HCT116 (cell line): Measurements from ENCODE around the gene TPM4.
A peak's percentile ranks its signal among the peaks of the same experiment; 100 is the strongest.

Source experiments
- ELF1 ChIP-seq: IDR thresholded peaks from 2 replicates; pipeline ENCODE4 v1.6.1; 2012; ENCODE audit warnings: low read depth, borderline replicate concordance
- EZH2 ChIP-seq: fragments of 200-600 bp; sonication (generic); IDR thresholded peaks from 2 replicates; pipeline ENCODE4 v1.6.1; 2017; ENCODE audit warnings: antibody characterized with exemption, mixed run types
- MAX ChIP-seq: IDR thresholded peaks from 2 replicates; pipeline ENCODE4 v1.6.1; 2012
- POLR2A ChIP-seq: IDR thresholded peaks from 2 replicates; pipeline ENCODE4 v1.7.0; 2011; ENCODE audit warnings: borderline replicate concordance; ENCODE audit not compliant: insufficient read depth, insufficient read length; ENCODE audit errors: extremely low read depth
- POLR2AphosphoS5 ChIP-seq: IDR thresholded peaks from 2 replicates; pipeline ENCODE4 v1.6.1; 2011; ENCODE audit warnings: mild to moderate bottlenecking, low read depth, low read length, moderate library complexity
- TCF7L2 ChIP-seq: IDR thresholded peaks from 2 replicates; pipeline ENCODE4 v1.7.0; 2011; ENCODE audit warnings: borderline replicate concordance, inconsistent platforms; ENCODE audit not compliant: insufficient read depth, insufficient read length; ENCODE audit errors: extremely low read depth
- TF ChIP-seq, protein P1 (sequence below), 3 experiments: fragments of 200-600 bp in 1 of 3; sonication (generic) in 1 of 3; IDR thresholded peaks in 2 of 3; conservative IDR thresholded peaks in 1 of 3; 2 replicates each; pipeline ENCODE4 v1.5.1; 2012 to 2017; ENCODE audit warnings: low read depth in 2 of 3, low read length in 2 of 3, antibody characterized with exemption in 1 of 3, borderline replicate concordance in 1 of 3, control low read depth in 1 of 3, mild to moderate bottlenecking in 1 of 3, mixed read lengths in 1 of 3, mixed run types in 1 of 3, moderate library complexity in 1 of 3; ENCODE audit not compliant: insufficient read depth in 1 of 3
- TF ChIP-seq, protein P2 (sequence below): IDR thresholded peaks from 2 replicates; pipeline ENCODE4 v1.6.1; 2012

GRCh38 chr19:16078759-16079707 lies 2.7 kb downstream of the TPM4 start:
- TF ChIP-seq, protein P1, sequence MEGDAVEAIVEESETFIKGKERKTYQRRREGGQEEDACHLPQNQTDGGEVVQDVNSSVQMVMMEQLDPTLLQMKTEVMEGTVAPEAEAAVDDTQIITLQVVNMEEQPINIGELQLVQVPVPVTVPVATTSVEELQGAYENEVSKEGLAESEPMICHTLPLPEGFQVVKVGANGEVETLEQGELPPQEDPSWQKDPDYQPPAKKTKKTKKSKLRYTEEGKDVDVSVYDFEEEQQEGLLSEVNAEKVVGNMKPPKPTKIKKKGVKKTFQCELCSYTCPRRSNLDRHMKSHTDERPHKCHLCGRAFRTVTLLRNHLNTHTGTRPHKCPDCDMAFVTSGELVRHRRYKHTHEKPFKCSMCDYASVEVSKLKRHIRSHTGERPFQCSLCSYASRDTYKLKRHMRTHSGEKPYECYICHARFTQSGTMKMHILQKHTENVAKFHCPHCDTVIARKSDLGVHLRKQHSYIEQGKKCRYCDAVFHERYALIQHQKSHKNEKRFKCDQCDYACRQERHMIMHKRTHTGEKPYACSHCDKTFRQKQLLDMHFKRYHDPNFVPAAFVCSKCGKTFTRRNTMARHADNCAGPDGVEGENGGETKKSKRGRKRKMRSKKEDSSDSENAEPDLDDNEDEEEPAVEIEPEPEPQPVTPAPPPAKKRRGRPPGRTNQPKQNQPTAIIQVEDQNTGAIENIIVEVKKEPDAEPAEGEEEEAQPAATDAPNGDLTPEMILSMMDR (IDR thresholded peaks at IDR 0.05 in 2 of 3, conservative IDR thresholded peaks at IDR 0.05 in 1 of 3; ENCODE audit: borderline replicate concordance in 1 of 3, insufficient read depth in 1 of 3, low read depth in 2 of 3, low read length in 2 of 3), result no peak
- peak; percentile 62 for TF ChIP-seq MAX
- peak; percentile 45; the same call in 1 of the 2 replicates for TF ChIP-seq POLR2AphosphoS5
- TF ChIP-seq, protein P2, sequence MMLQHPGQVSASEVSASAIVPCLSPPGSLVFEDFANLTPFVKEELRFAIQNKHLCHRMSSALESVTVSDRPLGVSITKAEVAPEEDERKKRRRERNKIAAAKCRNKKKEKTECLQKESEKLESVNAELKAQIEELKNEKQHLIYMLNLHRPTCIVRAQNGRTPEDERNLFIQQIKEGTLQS, result no peak
- no peak for TF ChIP-seq POLR2A
- no peak for TF ChIP-seq EZH2
- TF ChIP-seq ELF1, result no peak; the same call in 1 of the 2 replicates
- peak; percentile 78 for TF ChIP-seq TCF7L2
